Endothelial cell of umbilical vein (primary cell): Measurements from ENCODE around the gene CPO. TPM values are rescaled to one million over a fixed set of nuclear protein-coding genes. Genes with fewer than 3 reads are reported as not detected.

Source experiments
- BruUV-seq: library from RNA; stranded (reverse); fragments of 400-500 nt; replicated peaks from 2 replicates; lab custom pipeline; 2021; lab: Mats Ljungman, UMichigan
- CTCF ChIA-PET: fragments of 300-600, 350-600 bp; sonication (Branson Sonifier 250); formaldehyde crosslinking; loops from one replicate; lab custom pipeline; 2021; ENCODE audit warnings: antibody characterized with exemption, inconsistent platforms; lab: Charles Lee
- POLR2A ChIA-PET: fragments of 300-600, 350-600 bp; sonication (Branson Sonifier 250); formaldehyde crosslinking; loops from one replicate; lab custom pipeline; 2021; ENCODE audit warnings: antibody characterized with exemption, inconsistent platforms; lab: Charles Lee
- DNase-seq: peaks from one replicate; pipeline ENCODE4 v3.0.0-alpha.2; 2011; ENCODE audit warnings: low read depth, low spot score
- FAIRE-seq: peaks from 2 replicates; lab custom pipeline; 2011; peaks lifted over from hg19 to GRCh38; lab: Jason Lieb, UNC
- H2AFZ ChIP-seq: 2 replicates; pipeline ENCODE4 v1.6.0; 2012; ENCODE audit warnings: low read depth, low read length, control low read depth, inconsistent platforms
- H3K27ac ChIP-seq: 2 replicates; pipeline ENCODE4 v1.5.1; 2011; ENCODE audit warnings: low read depth, mild to moderate bottlenecking, control low read depth, low read length, moderate library complexity; ENCODE audit not compliant: insufficient read depth
- H3K27me3 ChIP-seq, 2 experiments: 2 replicates each; pipeline versions ENCODE4 v1.6.0 to v1.6.1; 2011; ENCODE audit warnings: low read length in 2 of 2, mixed read lengths in 1 of 2; ENCODE audit not compliant: control insufficient read depth in 2 of 2, insufficient read depth in 2 of 2
- H3K36me3 ChIP-seq, 2 experiments: 2 replicates in 1 of 2; 3 replicates in 1 of 2; pipeline ENCODE4 v1.5.1; 2011; ENCODE audit warnings: low read length in 2 of 2, mild to moderate bottlenecking in 1 of 2, moderate library complexity in 1 of 2; ENCODE audit not compliant: control insufficient read depth in 2 of 2, insufficient read depth in 2 of 2; ENCODE audit errors: extremely low read depth in 1 of 2
- H3K4me1 ChIP-seq: 3 replicates; pipeline ENCODE4 v1.5.1; 2011; ENCODE audit warnings: mild to moderate bottlenecking, low read length; ENCODE audit not compliant: control insufficient read depth, insufficient read depth; ENCODE audit errors: extremely low read depth
- H3K4me2 ChIP-seq: 2 replicates; pipeline ENCODE4 v1.6.1; 2011; ENCODE audit warnings: low read length, control low read depth, mixed read lengths; ENCODE audit not compliant: insufficient read depth
- H3K4me3 ChIP-seq, 3 experiments: fragments of 200-600 bp in 1 of 3; sonication (generic), shearing (Covaris generic) in 1 of 3; replicated peaks in 1 of 3; 2 replicates each; pipeline ENCODE4 v1.5.1; 2011 to 2016; ENCODE audit warnings: control low read depth in 3 of 3, low read length in 3 of 3, mild to moderate bottlenecking in 2 of 3, inconsistent platforms in 1 of 3, low read depth in 1 of 3, moderate library complexity in 1 of 3; ENCODE audit not compliant: insufficient read depth in 1 of 3
- H3K79me2 ChIP-seq: 2 replicates; pipeline ENCODE4 v1.6.0; 2012; ENCODE audit warnings: low read length, inconsistent platforms; ENCODE audit not compliant: control insufficient read depth, insufficient read depth
- H3K9ac ChIP-seq: replicated peaks from 2 replicates; pipeline ENCODE3; 2011; ENCODE audit warnings: low read length, control low read depth; ENCODE audit not compliant: insufficient read depth; ENCODE audit errors: extremely low read depth
- H3K9me1 ChIP-seq: replicated peaks from 3 replicates; pipeline ENCODE4 v1.6.0; 2011; ENCODE audit warnings: mild to moderate bottlenecking, low read length; ENCODE audit not compliant: control insufficient read depth, insufficient read depth; ENCODE audit errors: extremely low read depth
- H3K9me3 ChIP-seq: replicated peaks from 2 replicates; pipeline ENCODE4 v1.5.1; 2012; ENCODE audit warnings: low read length, inconsistent platforms; ENCODE audit not compliant: control insufficient read depth, insufficient read depth
- H4K20me1 ChIP-seq: replicated peaks from 2 replicates; pipeline ENCODE3; 2011; ENCODE audit warnings: mild to moderate bottlenecking, low read length; ENCODE audit not compliant: control insufficient read depth, insufficient read depth; ENCODE audit errors: extremely low read depth
- EZH2 ChIP-seq: IDR thresholded peaks from 2 replicates; pipeline ENCODE4 v1.6.1; 2012; ENCODE audit warnings: borderline replicate concordance, low read depth, mild to moderate bottlenecking, moderate library complexity, low read length, inconsistent platforms; ENCODE audit not compliant: severe bottlenecking
- FOS ChIP-seq: IDR thresholded peaks from 2 replicates; pipeline ENCODE4 v1.6.1; 2011; ENCODE audit warnings: mild to moderate bottlenecking, low read length, moderate library complexity, borderline replicate concordance; ENCODE audit not compliant: insufficient read depth
- GATA2 ChIP-seq: IDR thresholded peaks from 2 replicates; pipeline ENCODE4 v1.7.0; 2011; ENCODE audit warnings: low read depth, mild to moderate bottlenecking, moderate library complexity, mixed read lengths, low read length; ENCODE audit not compliant: insufficient read length, insufficient read depth
- JUN ChIP-seq: IDR thresholded peaks from 2 replicates; pipeline ENCODE4 v1.6.1; 2011; ENCODE audit warnings: borderline replicate concordance, low read depth; ENCODE audit not compliant: insufficient read length, insufficient read depth
- MYC ChIP-seq: IDR thresholded peaks from one replicate; pipeline ENCODE4 v1.6.1; 2011; ENCODE audit warnings: mild to moderate bottlenecking, low read depth, low read length
- POLR2A ChIP-seq: IDR thresholded peaks from 2 replicates; pipeline ENCODE4 v1.6.1; 2012; ENCODE audit warnings: low read depth, mild to moderate bottlenecking, control low read depth, low read length
- POLR2AphosphoS5 ChIP-seq: IDR thresholded peaks from 2 replicates; pipeline ENCODE4 v1.6.1; 2012; ENCODE audit warnings: low read depth, mild to moderate bottlenecking, control low read depth, low read length, moderate library complexity; ENCODE audit not compliant: insufficient read depth
- dilution Hi-C: fragments of 300-500 bp; cut with MboI; formaldehyde crosslinking; loops from one replicate; pipeline ENCODE4 v1.15.0; 2019; ENCODE audit warnings: low sequenced_read_pairs; ENCODE audit not compliant: extremely low pct_ligation_motif_present
- intact Hi-C: fragments of 100-400 bp; cut with micrococcal nuclease; formaldehyde crosslinking; loops from one replicate; pipeline ENCODE4 v1.10.0; 2022
- polyA plus RNA-seq, 4 experiments: library from polyadenylated mRNA; depleted of rRNA in 3 of 4; stranded (reverse) in 3 of 4; unstranded in 1 of 4; fragments of >200 nt; gene quantifications; 2 replicates each; pipeline versions ENCODE4 v1.2.1 to v1.2.3, GENCODE V29; 2011 to 2012; ENCODE audit warnings: missing spikeins in 1 of 4
- total RNA-seq: library from RNA; stranded (reverse); gene quantifications from 2 replicates; pipeline ENCODE4 v1.2.3, GENCODE V29; 2021
- TF ChIP-seq, protein P1 (sequence below): IDR thresholded peaks from 2 replicates; pipeline ENCODE4 v1.6.1; 2011; ENCODE audit not compliant: insufficient read depth, insufficient read length
- TF ChIP-seq, protein P2 (sequence below), 2 donors: IDR thresholded peaks; 1 replicate in 1 of 2; 2 replicates in 1 of 2; pipeline ENCODE4 v1.5.1; 2011; ENCODE audit warnings: low read length in 2 of 2, mild to moderate bottlenecking in 2 of 2, moderate library complexity in 2 of 2, control low read depth in 1 of 2, inconsistent platforms in 1 of 2, low read depth in 1 of 2; ENCODE audit not compliant: insufficient read depth in 1 of 2; ENCODE audit errors: extremely low read depth in 1 of 2

CPO gene
- total and polyA plus RNA-seq, 2 donors (not counting 3 experiments of a cell fraction or from before 2014, with no cell fraction given) = not detected

DNA sequence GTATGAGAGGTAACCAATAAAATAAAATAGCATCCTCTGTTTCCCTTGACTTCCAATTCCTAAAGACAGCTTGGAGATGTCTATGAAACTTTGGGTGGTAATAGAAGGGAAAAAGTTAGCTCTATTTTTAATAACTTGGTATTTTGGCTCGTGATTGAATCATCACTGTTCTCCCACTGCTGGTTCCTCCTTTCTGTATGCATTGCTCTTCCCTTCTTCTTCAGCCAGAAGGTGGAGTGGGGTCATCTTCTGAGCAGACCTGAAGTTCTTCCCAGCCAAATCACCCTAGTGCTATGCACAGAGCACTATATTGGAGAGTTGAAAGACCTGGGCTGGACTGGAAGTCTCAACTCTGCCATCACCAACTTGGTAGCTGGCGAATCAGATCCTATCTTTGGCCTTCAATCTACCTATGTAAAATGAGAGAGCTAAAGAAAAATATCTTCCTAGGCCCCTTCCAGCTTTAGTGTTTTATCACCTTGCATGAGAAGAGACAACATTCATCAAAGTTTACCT is 54.1 kb downstream of the CPO start:
- intact Hi-C loops (no loop called here), dilution Hi-C loops (no loop called here)
- Histone ChIP-seq H3K36me3 (no peaks in the 10 kb centered on the region), H2AFZ (no peak overlapping the region), H3K4me1 (no peaks in the 10 kb centered on the region), H3K79me2 (no peaks in the 10 kb centered on the region), H3K9ac (no peak overlapping the region), H3K9me1 (no peaks in the 10 kb centered on the region), H3K27me3 (no peaks in the 10 kb centered on the region), H3K9me3 (no peaks in the 10 kb centered on the region), H3K4me2 (no peak overlapping the region), H3K4me3 (no peak overlapping the region), H4K20me1 (no peaks in the 10 kb centered on the region), H3K27ac (no peak overlapping the region)
- no TSS peak for BruUV-seq
- no peak for FAIRE-seq
- POLR2A ChIA-PET = no interaction called here
- no peak for DNase-seq
- TF ChIP-seq JUN = no peak
- TF ChIP-seq EZH2 = no peak
- no peak for TF ChIP-seq FOS
- no peak for TF ChIP-seq POLR2AphosphoS5
- TF ChIP-seq POLR2A = no peak
- no peak for TF ChIP-seq MYC
- TF ChIP-seq, protein P1, sequence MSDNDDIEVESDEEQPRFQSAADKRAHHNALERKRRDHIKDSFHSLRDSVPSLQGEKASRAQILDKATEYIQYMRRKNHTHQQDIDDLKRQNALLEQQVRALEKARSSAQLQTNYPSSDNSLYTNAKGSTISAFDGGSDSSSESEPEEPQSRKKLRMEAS = no peak
- TF ChIP-seq GATA2 = no peak
- TF ChIP-seq, protein P2, sequence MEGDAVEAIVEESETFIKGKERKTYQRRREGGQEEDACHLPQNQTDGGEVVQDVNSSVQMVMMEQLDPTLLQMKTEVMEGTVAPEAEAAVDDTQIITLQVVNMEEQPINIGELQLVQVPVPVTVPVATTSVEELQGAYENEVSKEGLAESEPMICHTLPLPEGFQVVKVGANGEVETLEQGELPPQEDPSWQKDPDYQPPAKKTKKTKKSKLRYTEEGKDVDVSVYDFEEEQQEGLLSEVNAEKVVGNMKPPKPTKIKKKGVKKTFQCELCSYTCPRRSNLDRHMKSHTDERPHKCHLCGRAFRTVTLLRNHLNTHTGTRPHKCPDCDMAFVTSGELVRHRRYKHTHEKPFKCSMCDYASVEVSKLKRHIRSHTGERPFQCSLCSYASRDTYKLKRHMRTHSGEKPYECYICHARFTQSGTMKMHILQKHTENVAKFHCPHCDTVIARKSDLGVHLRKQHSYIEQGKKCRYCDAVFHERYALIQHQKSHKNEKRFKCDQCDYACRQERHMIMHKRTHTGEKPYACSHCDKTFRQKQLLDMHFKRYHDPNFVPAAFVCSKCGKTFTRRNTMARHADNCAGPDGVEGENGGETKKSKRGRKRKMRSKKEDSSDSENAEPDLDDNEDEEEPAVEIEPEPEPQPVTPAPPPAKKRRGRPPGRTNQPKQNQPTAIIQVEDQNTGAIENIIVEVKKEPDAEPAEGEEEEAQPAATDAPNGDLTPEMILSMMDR (IDR thresholded peaks at IDR 0.05; ENCODE audit: extremely low read depth in 1 of 2, insufficient read depth in 1 of 2, low read depth in 1 of 2, low read length in 2 of 2) = no peak
- CTCF ChIA-PET = interaction anchor here (0.9 to 2.9 kb wide), 2 partner anchors 9 to 80 kb away, joined by 3 to 9 read pairs; no protein-coding TSS in a partner anchor
